PFSK-1 (cell line): ENCODE results near the gene SP8.

Source experiments
- FOXP2 ChIP-seq: optimal IDR thresholded peaks from 2 replicates; pipeline ENCODE3; 2011; ENCODE audit warnings: borderline replicate concordance, control low read depth, inconsistent platforms; ENCODE audit not compliant: insufficient read depth; ENCODE audit errors: extremely low read length, extremely low read depth
- POLR2AphosphoS5 ChIP-seq: IDR thresholded peaks from 2 replicates; pipeline ENCODE4 v1.6.1; 2012; ENCODE audit warnings: low read depth, mild to moderate bottlenecking, control low read depth, low read length, moderate library complexity
- REST ChIP-seq, 2 experiments: IDR thresholded peaks; 2 replicates each; pipeline versions ENCODE4 v1.6.1 to v1.8.0; 2011 to 2012; ENCODE audit warnings: low read depth in 2 of 2, low read length in 2 of 2, control low read depth in 1 of 2, inconsistent platforms in 1 of 2, mild to moderate bottlenecking in 1 of 2, moderate library complexity in 1 of 2; ENCODE audit not compliant: insufficient read depth in 1 of 2
- SIN3A ChIP-seq: IDR thresholded peaks from 2 replicates; pipeline ENCODE4 v1.6.1; 2012; ENCODE audit warnings: mild to moderate bottlenecking, low read length, moderate library complexity, borderline replicate concordance; ENCODE audit not compliant: insufficient read depth
- TAF1 ChIP-seq: IDR thresholded peaks from 2 replicates; pipeline ENCODE4 v1.6.1; 2012; ENCODE audit warnings: low read length, control low read depth, borderline replicate concordance; ENCODE audit not compliant: insufficient read depth

Gene SP8

GRCh38 chr7:20783125-20783699, 3.5 kb downstream of the SP8 start:
- TF ChIP-seq SIN3A (no peak), TAF1 (no peak), REST (IDR thresholded peaks at IDR 0.05; ENCODE audit: insufficient read depth in 1 of 2, low read depth in 2 of 2, low read length in 2 of 2) (no peak)

- TF ChIP-seq TAF1 (no peak), SIN3A (no peak), REST (IDR thresholded peaks at IDR 0.05; ENCODE audit: insufficient read depth in 1 of 2, low read depth in 2 of 2, low read length in 2 of 2) (no peak), POLR2AphosphoS5 (no peak), FOXP2 (no peak)
These were observed 7.6 kb downstream of the SP8 start for GRCh38 chr7:20779041-20779440.

- no peak for TF ChIP-seq POLR2AphosphoS5
- peak; percentile 80 for TF ChIP-seq FOXP2
These were observed 8.5 kb downstream of the SP8 start for GRCh38 chr7:20778063-20778721.

- TF ChIP-seq TAF1 (no peak), POLR2AphosphoS5 (no peak), SIN3A (no peak), FOXP2 (no peak), REST (IDR thresholded peaks at IDR 0.05; ENCODE audit: insufficient read depth in 1 of 2, low read depth in 2 of 2, low read length in 2 of 2) (no peak)
These were observed 9.2 kb downstream of the SP8 start for GRCh38 chr7:20777377-20778062.

GRCh38 chr7:20776942-20777341, 9.7 kb downstream of the SP8 start:
- no peak for TF ChIP-seq TAF1
- no peak for TF ChIP-seq REST (IDR thresholded peaks at IDR 0.05; ENCODE audit: insufficient read depth in 1 of 2, low read depth in 2 of 2, low read length in 2 of 2)
- no peak for TF ChIP-seq SIN3A
- TF ChIP-seq FOXP2: no peak
- no peak for TF ChIP-seq POLR2AphosphoS5
